GM21526 (cell line): ENCODE data around the gene CADM2.

ENCODE experiments used
- ATAC-seq: cut with Tn5 transposase; IDR thresholded peaks from one replicate; pipeline ENCODE4 v1.9.1; 2021; ENCODE audit warnings: moderate library complexity; ENCODE audit not compliant: unreplicated experiment, low FRiP score

Gene CADM2

GRCh38 chr3:85535517-85535916 lies 576.7 kb downstream of the CADM2 start:
- no peak for ATAC-seq

- no peak for ATAC-seq
Measured at GRCh38 chr3:85539232-85539631, 580.4 kb downstream of the CADM2 start.

- no peak for ATAC-seq
Measured at GRCh38 chr3:85554153-85554552, 595.4 kb downstream of the CADM2 start.

- no peak for ATAC-seq
Measured at GRCh38 chr3:85560088-85560785, 601.4 kb downstream of the CADM2 start.

- no peak for ATAC-seq
Measured at GRCh38 chr3:85567071-85567676, 608.4 kb downstream of the CADM2 start.

GRCh38 chr3:85570819-85571218 lies 612.0 kb downstream of the CADM2 start:
- ATAC-seq, result no peak

- no peak for ATAC-seq
Measured at GRCh38 chr3:85571835-85572234, 613.0 kb downstream of the CADM2 start.

GRCh38 chr3:85572426-85572825 lies 613.6 kb downstream of the CADM2 start:
- ATAC-seq, result no peak

GRCh38 chr3:85572978-85573377 lies 614.2 kb downstream of the CADM2 start:
- no peak for ATAC-seq

GRCh38 chr3:85574006-85574705 lies 615.4 kb downstream of the CADM2 start:
- no peak for ATAC-seq

GRCh38 chr3:85576091-85576690 lies 617.4 kb downstream of the CADM2 start:
- ATAC-seq, result peak; percentile 85

- no peak for ATAC-seq
Measured at GRCh38 chr3:85576697-85577200, 618.0 kb downstream of the CADM2 start.

- no peak for ATAC-seq
Measured at GRCh38 chr3:85584779-85585356, 626.1 kb downstream of the CADM2 start.

- no peak for ATAC-seq
Measured at GRCh38 chr3:85586018-85586417, 627.2 kb downstream of the CADM2 start.

GRCh38 chr3:85589145-85589544 lies 630.4 kb downstream of the CADM2 start:
- no peak for ATAC-seq

GRCh38 chr3:85591451-85591850 lies 632.7 kb downstream of the CADM2 start:
- no peak for ATAC-seq

GRCh38 chr3:85592256-85592655 lies 633.5 kb downstream of the CADM2 start:
- no peak for ATAC-seq

GRCh38 chr3:85594676-85595075 lies 635.9 kb downstream of the CADM2 start:
- no peak for ATAC-seq

- ATAC-seq, result no peak
Measured at GRCh38 chr3:85603378-85603777, 644.6 kb downstream of the CADM2 start.

- ATAC-seq, result no peak
Measured at GRCh38 chr3:85604641-85605040, 645.9 kb downstream of the CADM2 start.

- ATAC-seq, result no peak
Measured at GRCh38 chr3:85605066-85605465, 646.3 kb downstream of the CADM2 start.
